Measurements from ENCODE around the gene IGFBPL1. TPM values are rescaled to one million over a fixed set of nuclear protein-coding genes. Genes with fewer than 3 reads are reported as not detected.

IGFBPL1 gene
- total and polyA plus RNA-seq, 4 donors, result 0.23 to 2.4 (median 0.95) TPM

DNA sequence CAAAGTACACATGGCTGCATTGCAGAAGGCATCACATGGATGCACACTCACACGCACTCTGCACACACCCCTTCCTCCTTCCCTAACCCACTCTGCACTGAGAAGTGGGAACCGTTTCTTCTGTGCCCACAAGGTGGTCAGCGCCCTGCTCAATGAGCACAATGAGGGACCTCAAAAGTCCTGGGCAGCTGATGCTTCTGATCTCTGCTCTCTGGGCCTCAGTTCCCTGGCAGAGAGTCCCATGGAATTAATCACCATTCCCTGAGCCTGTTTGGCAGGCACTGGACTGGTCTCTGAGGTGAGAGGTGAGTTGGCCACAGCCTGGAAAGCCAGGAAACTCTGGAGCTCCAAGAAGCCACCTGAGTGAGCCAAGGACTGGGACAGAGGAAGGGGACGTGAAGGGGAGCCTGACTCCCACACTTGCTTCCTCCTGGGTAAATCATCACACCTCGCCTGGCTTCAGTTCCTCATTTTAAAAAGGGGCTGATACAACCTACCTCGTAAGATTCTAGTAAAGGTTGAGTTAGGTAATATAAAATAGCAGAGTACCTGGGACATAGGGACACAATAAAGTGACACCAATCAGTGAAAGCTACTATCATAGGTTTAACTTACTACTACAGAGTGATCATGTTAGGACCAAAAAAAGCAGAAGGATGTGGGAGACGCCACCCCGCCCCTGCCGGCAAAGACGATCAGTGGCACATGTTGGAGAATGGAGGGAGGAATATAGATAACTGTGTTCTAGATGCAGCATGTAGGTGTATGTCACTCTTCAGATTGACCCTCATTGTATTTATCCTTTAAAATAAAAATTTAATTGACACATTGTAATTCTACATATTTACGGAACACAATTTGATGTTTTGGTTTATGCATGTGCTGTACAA, 21.1 kb upstream of the IGFBPL1 start:
- H3K9me3 ChIP-seq (ENCODE audit: control insufficient read depth in 4 of 4, insufficient read depth in 3 of 4, low read length in 3 of 4), result peaks cover 0 to 2% (median 0%) of the 10 kb centered on the region in 4 donors
- no peak for DNase-seq

DNA sequence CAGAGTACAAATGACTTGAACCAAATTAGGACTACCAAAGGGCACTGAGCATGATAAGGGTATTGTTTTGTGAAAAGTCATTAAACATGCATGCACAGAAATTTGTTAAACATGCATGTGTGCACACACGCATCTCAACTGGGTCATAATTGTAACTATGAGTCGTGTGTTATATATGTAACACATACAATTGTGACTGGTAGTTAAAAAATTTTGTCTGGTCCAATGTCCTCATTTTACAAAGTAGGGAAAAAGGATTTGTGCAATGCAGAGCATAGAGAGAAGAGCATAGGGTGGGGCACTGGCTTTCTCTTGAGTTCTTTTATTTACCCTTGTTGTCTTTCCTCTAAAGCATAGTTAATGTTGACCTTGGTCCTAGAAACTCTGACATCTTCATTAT, 19.3 kb upstream of the IGFBPL1 start:
- no peak for DNase-seq
- WGBS, 2 donors, result 68 to 81% methylated on average over 2 of the region's 2 CpGs

More for the DNA sequence above, 21.1 kb upstream of the IGFBPL1 start:
- peaks cover 0 to 6% (median 0%) of the 10 kb centered on the region in 3 donors for H3K27me3 ChIP-seq (ENCODE audit: control insufficient read depth in 3 of 3, insufficient read depth in 3 of 3, low read length in 2 of 3)
- H3K36me3 ChIP-seq (ENCODE audit: control insufficient read depth in 4 of 4, insufficient read depth in 4 of 4, low read length in 4 of 4), result no peaks in the 10 kb centered on the region
- peaks cover 0 to 4% (median 0%) of the 10 kb centered on the region in 5 donors for H3K4me1 ChIP-seq (ENCODE audit: control insufficient read depth in 5 of 5, insufficient read depth in 5 of 5, low read length in 5 of 5)
- ATAC-seq (ENCODE audit: insufficient read depth, low FRiP score), result no peak
- H3K4me3 ChIP-seq, result no peak overlapping the region
- H3K9ac ChIP-seq (ENCODE audit: insufficient read depth in 1 of 2, low read length in 2 of 2), result no peak overlapping the region
- TF ChIP-seq, protein P1, sequence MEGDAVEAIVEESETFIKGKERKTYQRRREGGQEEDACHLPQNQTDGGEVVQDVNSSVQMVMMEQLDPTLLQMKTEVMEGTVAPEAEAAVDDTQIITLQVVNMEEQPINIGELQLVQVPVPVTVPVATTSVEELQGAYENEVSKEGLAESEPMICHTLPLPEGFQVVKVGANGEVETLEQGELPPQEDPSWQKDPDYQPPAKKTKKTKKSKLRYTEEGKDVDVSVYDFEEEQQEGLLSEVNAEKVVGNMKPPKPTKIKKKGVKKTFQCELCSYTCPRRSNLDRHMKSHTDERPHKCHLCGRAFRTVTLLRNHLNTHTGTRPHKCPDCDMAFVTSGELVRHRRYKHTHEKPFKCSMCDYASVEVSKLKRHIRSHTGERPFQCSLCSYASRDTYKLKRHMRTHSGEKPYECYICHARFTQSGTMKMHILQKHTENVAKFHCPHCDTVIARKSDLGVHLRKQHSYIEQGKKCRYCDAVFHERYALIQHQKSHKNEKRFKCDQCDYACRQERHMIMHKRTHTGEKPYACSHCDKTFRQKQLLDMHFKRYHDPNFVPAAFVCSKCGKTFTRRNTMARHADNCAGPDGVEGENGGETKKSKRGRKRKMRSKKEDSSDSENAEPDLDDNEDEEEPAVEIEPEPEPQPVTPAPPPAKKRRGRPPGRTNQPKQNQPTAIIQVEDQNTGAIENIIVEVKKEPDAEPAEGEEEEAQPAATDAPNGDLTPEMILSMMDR (IDR thresholded peaks at IDR 0.05; ENCODE audit: control extremely low read depth, extremely low read depth), result no peak
- 35 to 63% methylated on average over 11 of the region's 11 CpGs for WGBS, 2 donors
- H3K27ac ChIP-seq (ENCODE audit: low read depth in 1 of 2, low read length in 1 of 2), result no peak overlapping the region

GRCh38 chr9:38443181-38443580, 18.9 kb upstream of the IGFBPL1 start:
- Histone ChIP-seq H3K4me1 (ENCODE audit: control insufficient read depth in 5 of 5, insufficient read depth in 5 of 5, low read length in 5 of 5) (peaks cover 0 to 4% (median 0%) of the 10 kb centered on the region in 5 donors), H3K36me3 (ENCODE audit: control insufficient read depth in 4 of 4, insufficient read depth in 4 of 4, low read length in 4 of 4) (no peaks in the 10 kb centered on the region), H3K9ac (ENCODE audit: insufficient read depth in 1 of 2, low read length in 2 of 2) (no peak overlapping the region), H3K9me3 (ENCODE audit: control insufficient read depth in 4 of 4, insufficient read depth in 3 of 4, low read length in 3 of 4) (peaks cover 0 to 2% (median 0%) of the 10 kb centered on the region in 4 donors), H3K27me3 (ENCODE audit: control insufficient read depth in 3 of 3, insufficient read depth in 3 of 3, low read length in 2 of 3) (peaks cover 0 to 6% (median 0%) of the 10 kb centered on the region in 3 donors), H3K27ac (ENCODE audit: low read depth in 1 of 2, low read length in 1 of 2) (no peak overlapping the region), H3K4me3 (no peak overlapping the region)
- WGBS, 2 donors, result 48 to 80% methylated on average over 7 of the region's 7 CpGs
- ATAC-seq (ENCODE audit: insufficient read depth, low FRiP score) (no peak), DNase-seq (no peak)
- TF ChIP-seq, protein P1 (IDR thresholded peaks at IDR 0.05; ENCODE audit: control extremely low read depth, extremely low read depth), result no peak

More for the DNA sequence above, 19.3 kb upstream of the IGFBPL1 start:
- no peak for ATAC-seq (ENCODE audit: insufficient read depth, low FRiP score)
- Histone ChIP-seq H3K4me1 (ENCODE audit: control insufficient read depth in 5 of 5, insufficient read depth in 5 of 5, low read length in 5 of 5) (peaks cover 0 to 4% (median 0%) of the 10 kb centered on the region in 5 donors), H3K27me3 (ENCODE audit: control insufficient read depth in 3 of 3, insufficient read depth in 3 of 3, low read length in 2 of 3) (peaks cover 0 to 6% (median 0%) of the 10 kb centered on the region in 3 donors), H3K9ac (ENCODE audit: insufficient read depth in 1 of 2, low read length in 2 of 2) (no peak overlapping the region), H3K4me3 (no peak overlapping the region), H3K27ac (ENCODE audit: low read depth in 1 of 2, low read length in 1 of 2) (no peak overlapping the region), H3K9me3 (ENCODE audit: control insufficient read depth in 4 of 4, insufficient read depth in 3 of 4, low read length in 3 of 4) (peaks cover 0 to 2% (median 0%) of the 10 kb centered on the region in 4 donors), H3K36me3 (ENCODE audit: control insufficient read depth in 4 of 4, insufficient read depth in 4 of 4, low read length in 4 of 4) (no peaks in the 10 kb centered on the region)
- TF ChIP-seq, protein P1 (IDR thresholded peaks at IDR 0.05; ENCODE audit: control extremely low read depth, extremely low read depth), result no peak
